ENCODE data around the gene KLHL21.
"Not testable (repeated sequence)": the region's sequence is repeated elsewhere in the genome, so short reads cannot be mapped to it uniquely, and the experiment has no call there.

The KLHL21 gene

DNA sequence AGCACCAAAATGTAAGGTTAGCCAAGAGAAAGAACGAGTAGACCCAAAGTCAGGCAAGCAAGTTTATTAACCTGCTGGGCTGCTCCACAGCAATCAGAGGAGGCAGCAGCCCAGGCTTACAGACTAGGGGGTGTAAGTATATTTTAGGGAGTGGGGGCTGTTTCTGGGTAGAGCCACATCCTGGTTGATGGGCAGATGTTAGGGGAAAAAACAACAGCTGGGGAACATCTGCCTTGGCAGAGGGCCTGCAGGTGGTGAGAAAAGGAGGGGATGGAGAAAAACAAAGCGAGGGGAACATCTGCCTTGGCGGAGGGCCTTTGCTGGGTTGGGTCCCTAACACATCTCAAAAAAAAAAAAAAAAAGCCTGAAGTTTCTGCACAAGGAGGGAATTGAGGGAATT is 32.6 kb downstream of the KLHL21 start:
- Histone ChIP-seq H3K9me3 (ENCODE audit: insufficient read depth, low read length) (no peaks in the 10 kb centered on the region), H3K9ac (ENCODE audit: low read length) (no peak overlapping the region), H4K20me1 (ENCODE audit: low read depth, low read length) (no peaks in the 10 kb centered on the region), H3K27ac (ENCODE audit: low read depth, low read length) (no peak overlapping the region), H3K9me2 (replicated peaks; ENCODE audit: insufficient read depth, low read length) (no peaks in the 10 kb centered on the region), H3K4me2 (ENCODE audit: low read depth, low read length, poor library complexity, severe bottlenecking) (no peak overlapping the region), H3K27me3 (ENCODE audit: low read length) (no peaks in the 10 kb centered on the region), H3F3A (ENCODE audit: insufficient read depth) (no peaks in the 10 kb centered on the region), H2AFZ (ENCODE audit: low read depth, low read length, severe bottlenecking) (no peak overlapping the region), H3K79me2 (ENCODE audit: insufficient read depth, low read length) (no peaks in the 10 kb centered on the region), H3K36me3 (ENCODE audit: low read length) (no peaks in the 10 kb centered on the region), H3K4me3 (ENCODE audit: insufficient read depth, low read length, poor library complexity, severe bottlenecking) (no peak overlapping the region)
- no peak for TF ChIP-seq CTCF (IDR thresholded peaks at IDR 0.05; ENCODE audit: insufficient read depth, low read length, poor library complexity, severe bottlenecking)
- TF ChIP-seq EZH2phosphoT487 (conservative IDR thresholded peaks at IDR 0.05; ENCODE audit: low read length) = no peak

GRCh38 chr1:6569033-6569432 is 33.6 kb downstream of the KLHL21 start:
- no peak overlapping the region for H2AFZ ChIP-seq (ENCODE audit: low read depth, low read length, severe bottlenecking)
- H3F3A ChIP-seq (ENCODE audit: insufficient read depth) = no peaks in the 10 kb centered on the region
- H3K9me2 ChIP-seq (replicated peaks; ENCODE audit: insufficient read depth, low read length) = no peaks in the 10 kb centered on the region
- H3K4me2 ChIP-seq (ENCODE audit: low read depth, low read length, poor library complexity, severe bottlenecking) = no peak overlapping the region
- H3K9me3 ChIP-seq (ENCODE audit: insufficient read depth, low read length) = no peaks in the 10 kb centered on the region
- H3K9ac ChIP-seq (ENCODE audit: low read length) = no peak overlapping the region
- no peaks in the 10 kb centered on the region for H3K79me2 ChIP-seq (ENCODE audit: insufficient read depth, low read length)
- no peak overlapping the region for H3K27ac ChIP-seq (ENCODE audit: low read depth, low read length)
- TF ChIP-seq CTCF (IDR thresholded peaks at IDR 0.05; ENCODE audit: insufficient read depth, low read length, poor library complexity, severe bottlenecking) (no peak), EZH2phosphoT487 (conservative IDR thresholded peaks at IDR 0.05; ENCODE audit: low read length) (no peak)
- no peaks in the 10 kb centered on the region for H4K20me1 ChIP-seq (ENCODE audit: low read depth, low read length)
- no peaks in the 10 kb centered on the region for H3K36me3 ChIP-seq (ENCODE audit: low read length)
- no peaks in the 10 kb centered on the region for H3K27me3 ChIP-seq (ENCODE audit: low read length)
- no peak overlapping the region for H3K4me3 ChIP-seq (ENCODE audit: insufficient read depth, low read length, poor library complexity, severe bottlenecking)

DNA sequence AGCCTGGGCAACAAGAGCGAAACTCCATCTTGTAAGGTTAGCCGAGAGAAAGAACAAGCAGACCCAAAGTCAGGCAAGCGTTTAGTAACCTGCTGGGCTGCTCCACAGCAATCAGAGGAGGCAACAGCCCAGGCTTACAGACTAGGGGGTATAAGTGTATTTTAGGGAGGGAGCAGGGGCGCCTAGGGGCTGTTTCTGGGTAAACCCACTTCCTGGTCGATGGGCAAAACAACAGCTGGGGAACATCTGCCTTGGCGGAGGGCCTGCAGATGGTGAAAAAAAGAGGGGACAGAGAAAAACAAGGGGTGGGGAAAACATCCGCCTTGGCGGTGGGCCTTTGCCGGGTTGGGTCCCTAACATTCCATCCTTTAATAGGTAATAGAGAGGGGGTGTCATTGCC is 42.4 kb downstream of the KLHL21 start:
- no peak overlapping the region for H3K4me3 ChIP-seq (ENCODE audit: insufficient read depth, low read length, poor library complexity, severe bottlenecking)
- no peaks in the 10 kb centered on the region for H3F3A ChIP-seq (ENCODE audit: insufficient read depth)
- H3K4me2 ChIP-seq (ENCODE audit: low read depth, low read length, poor library complexity, severe bottlenecking) = no peak overlapping the region
- TF ChIP-seq CTCF (IDR thresholded peaks at IDR 0.05; ENCODE audit: insufficient read depth, low read length, poor library complexity, severe bottlenecking) (no peak), EZH2phosphoT487 (conservative IDR thresholded peaks at IDR 0.05; ENCODE audit: low read length) (no peak)
- H3K36me3 ChIP-seq (ENCODE audit: low read length) = no peaks in the 10 kb centered on the region
- H3K27me3 ChIP-seq (ENCODE audit: low read length) = no peaks in the 10 kb centered on the region
- H2AFZ ChIP-seq (ENCODE audit: low read depth, low read length, severe bottlenecking) = no peak overlapping the region
- no peaks in the 10 kb centered on the region for H3K9me3 ChIP-seq (ENCODE audit: insufficient read depth, low read length)
- H4K20me1 ChIP-seq (ENCODE audit: low read depth, low read length) = no peaks in the 10 kb centered on the region
- no peak overlapping the region for H3K27ac ChIP-seq (ENCODE audit: low read depth, low read length)
- no peak overlapping the region for H3K9ac ChIP-seq (ENCODE audit: low read length)
- H3K9me2 ChIP-seq (replicated peaks; ENCODE audit: insufficient read depth, low read length) = no peaks in the 10 kb centered on the region
- H3K79me2 ChIP-seq (ENCODE audit: insufficient read depth, low read length) = no peaks in the 10 kb centered on the region

- not testable (repeated sequence) for H3K79me2 ChIP-seq (ENCODE audit: insufficient read depth, low read length); H4K20me1 ChIP-seq (ENCODE audit: low read depth, low read length); H3K4me2 ChIP-seq (ENCODE audit: low read depth, low read length, poor library complexity, severe bottlenecking); H3F3A ChIP-seq (ENCODE audit: insufficient read depth); H2AFZ ChIP-seq (ENCODE audit: low read depth, low read length, severe bottlenecking); H3K9ac ChIP-seq (ENCODE audit: low read length); H3K9me2 ChIP-seq (replicated peaks; ENCODE audit: insufficient read depth, low read length); H3K9me3 ChIP-seq (ENCODE audit: insufficient read depth, low read length); H3K36me3 ChIP-seq (ENCODE audit: low read length); H3K27ac ChIP-seq (ENCODE audit: low read depth, low read length); H3K4me3 ChIP-seq (ENCODE audit: insufficient read depth, low read length, poor library complexity, severe bottlenecking); H3K27me3 ChIP-seq (ENCODE audit: low read length)
These were observed 43.5 kb downstream of the KLHL21 start for GRCh38 chr1:6559161-6559560.
